Right kidney (tissue), 1 donor: Measurements from ENCODE around the gene APOE.
A peak's percentile ranks its signal among the peaks of the same experiment; 100 is the strongest.
"Not testable (repeated sequence)": the region's sequence is repeated elsewhere in the genome, so short reads cannot be mapped to it uniquely, and the experiment has no call there.

ENCODE experiments used
- DNase-seq: peaks from one replicate; pipeline ENCODE4 v3.0.0-alpha.2; 2016

Gene APOE

DNA sequence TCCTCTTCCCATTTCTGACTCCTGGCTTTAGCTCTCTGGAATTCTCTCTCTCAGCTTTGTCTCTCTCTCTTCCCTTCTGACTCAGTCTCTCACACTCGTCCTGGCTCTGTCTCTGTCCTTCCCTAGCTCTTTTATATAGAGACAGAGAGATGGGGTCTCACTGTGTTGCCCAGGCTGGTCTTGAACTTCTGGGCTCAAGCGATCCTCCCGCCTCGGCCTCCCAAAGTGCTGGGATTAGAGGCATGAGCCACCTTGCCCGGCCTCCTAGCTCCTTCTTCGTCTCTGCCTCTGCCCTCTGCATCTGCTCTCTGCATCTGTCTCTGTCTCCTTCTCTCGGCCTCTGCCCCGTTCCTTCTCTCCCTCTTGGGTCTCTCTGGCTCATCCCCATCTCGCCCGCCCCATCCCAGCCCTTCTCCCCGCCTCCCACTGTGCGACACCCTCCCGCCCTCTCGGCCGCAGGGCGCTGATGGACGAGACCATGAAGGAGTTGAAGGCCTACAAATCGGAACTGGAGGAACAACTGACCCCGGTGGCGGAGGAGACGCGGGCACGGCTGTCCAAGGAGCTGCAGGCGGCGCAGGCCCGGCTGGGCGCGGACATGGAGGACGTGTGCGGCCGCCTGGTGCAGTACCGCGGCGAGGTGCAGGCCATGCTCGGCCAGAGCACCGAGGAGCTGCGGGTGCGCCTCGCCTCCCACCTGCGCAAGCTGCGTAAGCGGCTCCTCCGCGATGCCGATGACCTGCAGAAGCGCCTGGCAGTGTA lies 2.7 kb downstream of the APOE start:
- DNase-seq: no peak

DNA sequence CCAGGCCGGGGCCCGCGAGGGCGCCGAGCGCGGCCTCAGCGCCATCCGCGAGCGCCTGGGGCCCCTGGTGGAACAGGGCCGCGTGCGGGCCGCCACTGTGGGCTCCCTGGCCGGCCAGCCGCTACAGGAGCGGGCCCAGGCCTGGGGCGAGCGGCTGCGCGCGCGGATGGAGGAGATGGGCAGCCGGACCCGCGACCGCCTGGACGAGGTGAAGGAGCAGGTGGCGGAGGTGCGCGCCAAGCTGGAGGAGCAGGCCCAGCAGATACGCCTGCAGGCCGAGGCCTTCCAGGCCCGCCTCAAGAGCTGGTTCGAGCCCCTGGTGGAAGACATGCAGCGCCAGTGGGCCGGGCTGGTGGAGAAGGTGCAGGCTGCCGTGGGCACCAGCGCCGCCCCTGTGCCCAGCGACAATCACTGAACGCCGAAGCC lies 3.3 kb downstream of the APOE start:
- no peak for DNase-seq

DNA sequence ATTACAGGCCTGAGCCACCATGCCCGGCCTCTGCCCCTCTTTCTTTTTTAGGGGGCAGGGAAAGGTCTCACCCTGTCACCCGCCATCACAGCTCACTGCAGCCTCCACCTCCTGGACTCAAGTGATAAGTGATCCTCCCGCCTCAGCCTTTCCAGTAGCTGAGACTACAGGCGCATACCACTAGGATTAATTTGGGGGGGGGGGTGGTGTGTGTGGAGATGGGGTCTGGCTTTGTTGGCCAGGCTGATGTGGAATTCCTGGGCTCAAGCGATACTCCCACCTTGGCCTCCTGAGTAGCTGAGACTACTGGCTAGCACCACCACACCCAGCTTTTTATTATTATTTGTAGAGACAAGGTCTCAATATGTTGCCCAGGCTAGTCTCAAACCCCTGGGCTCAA lies 4.2 kb downstream of the APOE start:
- no peak for DNase-seq

DNA sequence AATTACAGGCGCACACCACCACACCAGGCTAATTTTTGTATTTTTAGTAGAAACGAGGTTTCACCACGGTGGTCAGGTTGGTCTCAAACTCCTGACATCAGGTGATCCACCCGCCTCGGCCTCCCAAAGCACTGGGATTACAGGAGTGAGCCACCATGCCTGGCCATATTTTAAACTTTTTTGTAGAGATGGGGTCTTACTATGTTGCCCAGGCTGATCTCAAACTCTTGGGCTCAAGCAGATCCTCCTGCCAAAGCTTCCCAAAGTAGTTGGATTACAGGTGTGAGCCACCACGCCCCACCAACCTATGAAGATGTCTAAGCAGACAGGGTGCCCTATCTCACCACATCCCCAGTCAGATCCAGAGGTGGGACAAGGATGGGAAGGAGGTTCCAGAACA lies 6.3 kb downstream of the APOE start:
- DNase-seq: not testable (repeated sequence)

DNA sequence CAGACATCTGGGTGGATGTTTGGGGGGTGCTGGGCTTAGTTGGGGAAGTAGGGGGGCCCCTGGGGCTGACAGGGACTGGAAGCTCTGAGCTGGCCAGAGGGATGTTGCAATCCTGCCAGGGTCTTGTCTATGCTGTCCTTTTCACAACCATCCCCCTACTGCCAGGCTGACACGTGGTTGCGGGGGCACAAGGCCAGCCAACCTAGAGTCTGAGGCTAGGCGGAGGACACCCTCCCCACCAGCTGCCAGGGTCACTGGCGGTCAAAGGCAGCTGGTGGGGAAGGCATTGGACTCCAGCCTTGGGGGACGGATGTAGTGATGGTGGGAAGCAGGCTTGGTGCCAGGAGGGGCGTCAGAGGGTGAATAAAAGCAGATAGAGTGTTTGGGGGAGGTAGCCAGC lies 7.3 kb downstream of the APOE start:
- no peak for DNase-seq

- not testable (repeated sequence) for DNase-seq
Observed at GRCh38 chr19:44913512-44914432, 8.2 kb downstream of the APOE start.

- DNase-seq: peak; percentile 93
Observed at GRCh38 chr19:44914433-44915206, 9.0 kb downstream of the APOE start, which contains the start of gene APOC1. Gene APOC1 (plus strand): TSS chr19:44914608. CDS start chr19:44914892, 284 bp downstream.

GRCh38 chr19:44924243-44924725 lies 18.7 kb downstream of the APOE start:
- no peak for DNase-seq

DNA sequence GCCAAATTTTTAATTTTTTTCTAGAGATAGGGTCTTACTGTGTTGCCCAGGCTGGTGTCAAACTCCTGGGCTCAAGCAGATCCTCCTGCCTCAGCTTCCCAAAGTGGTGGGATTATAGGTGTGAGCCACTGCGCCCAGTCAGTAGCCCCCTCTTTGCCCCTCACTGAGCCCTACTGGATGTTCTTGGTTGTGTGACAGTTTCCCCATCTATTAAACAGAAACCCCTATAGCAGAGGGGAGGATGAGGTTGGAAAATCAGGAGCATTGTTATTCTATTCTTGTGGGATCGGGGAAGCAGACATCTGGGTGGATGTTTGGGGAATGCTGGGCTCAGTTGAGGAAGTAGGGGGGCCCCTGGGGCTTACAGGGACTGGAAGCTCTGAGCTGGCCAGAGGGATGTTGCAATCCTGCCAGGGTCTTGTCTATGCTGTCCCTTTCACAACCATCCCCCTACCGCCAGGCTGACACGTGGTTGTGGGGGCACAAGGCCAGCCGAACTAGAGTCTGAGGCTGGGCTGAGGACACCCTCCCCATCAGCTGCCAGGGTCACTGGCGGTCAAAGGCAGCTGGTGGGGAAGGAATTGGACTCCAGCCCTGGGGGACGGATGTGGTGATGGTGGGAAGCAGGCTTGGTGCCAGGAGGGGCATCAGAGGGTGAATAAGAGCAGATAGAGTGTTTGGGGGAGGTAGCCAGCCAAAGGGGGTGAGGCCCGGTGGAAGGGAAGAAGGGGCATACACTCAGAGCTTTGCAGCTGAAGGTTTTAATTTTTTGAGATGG lies 19.7 kb downstream of the APOE start:
- DNase-seq: no peak

GRCh38 chr19:44926245-44927077 lies 20.9 kb downstream of the APOE start:
- peak; percentile 52 for DNase-seq

DNA sequence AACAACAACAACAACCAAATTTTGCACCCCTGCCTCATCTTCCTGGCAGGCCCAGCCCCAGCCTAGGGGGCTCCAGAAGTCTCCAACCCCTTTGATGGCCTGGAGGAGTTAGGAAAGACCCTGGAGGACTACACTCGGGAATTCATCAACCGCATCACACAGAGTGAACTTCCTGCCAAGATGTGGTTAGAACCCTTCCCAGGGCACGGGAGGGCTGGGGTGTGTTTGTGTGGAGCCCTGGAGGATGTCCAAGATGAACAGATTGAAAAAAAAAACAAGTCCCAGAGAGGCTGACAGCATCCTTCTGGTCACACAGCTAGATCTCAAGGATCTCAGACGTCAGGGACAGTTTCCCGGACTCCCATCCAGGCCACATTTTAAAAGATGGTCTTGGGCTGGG lies 22.1 kb downstream of the APOE start:
- no peak for DNase-seq

DNA sequence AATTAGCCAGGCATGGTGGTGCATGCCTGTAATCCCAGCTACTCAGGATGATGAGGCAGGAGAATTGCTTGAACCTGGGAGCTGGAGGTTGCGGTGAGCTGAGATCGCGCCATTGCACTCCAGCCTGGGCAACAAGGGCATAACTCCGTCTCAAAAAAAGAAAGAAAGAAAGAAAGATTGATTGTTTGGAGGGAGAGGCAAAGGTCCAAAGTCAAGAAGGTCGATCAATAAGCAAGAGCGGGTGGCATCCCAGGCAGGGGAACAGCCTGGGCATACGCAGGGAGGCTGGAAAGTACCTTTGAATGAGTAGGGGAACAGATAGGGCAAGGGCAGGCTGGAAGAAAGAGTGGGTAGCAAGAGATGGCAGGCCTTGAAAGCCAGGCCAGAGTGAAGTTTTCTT lies 24.5 kb downstream of the APOE start:
- DNase-seq: no peak

GRCh38 chr19:44931541-44931940 lies 25.9 kb downstream of the APOE start:
- DNase-seq: no peak

- DNase-seq: no peak
Observed at GRCh38 chr19:44939668-44940067, 34.1 kb downstream of the APOE start.

- no peak for DNase-seq
Observed at GRCh38 chr19:44942067-44942571, 36.5 kb downstream of the APOE start, which contains the start of gene APOC4. Gene APOC4 (plus strand): TSS chr19:44942237. CDS start chr19:44942278, 41 bp downstream.

DNA sequence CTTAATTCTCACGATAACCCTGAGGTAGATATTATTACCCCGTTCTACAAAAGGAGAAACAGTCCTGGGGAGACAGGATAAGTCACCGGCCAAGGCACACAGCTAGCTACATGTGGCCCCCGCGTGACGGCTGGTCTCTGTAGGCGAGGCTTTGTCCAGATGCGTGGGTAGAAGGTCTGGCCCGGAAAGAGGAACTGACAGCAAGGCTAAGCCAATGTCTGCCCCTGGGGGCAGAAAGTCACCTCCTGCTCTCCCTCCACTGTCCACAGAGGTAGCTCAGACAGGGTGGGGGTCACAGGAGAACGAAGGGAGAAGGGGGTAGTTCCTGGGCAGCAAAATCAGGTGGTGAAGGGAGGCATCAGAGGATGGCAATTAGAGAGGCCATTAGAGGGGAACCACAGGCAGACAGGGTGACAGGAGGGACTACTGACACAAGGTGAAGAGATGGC lies 38.2 kb downstream of the APOE start:
- no peak for DNase-seq

DNA sequence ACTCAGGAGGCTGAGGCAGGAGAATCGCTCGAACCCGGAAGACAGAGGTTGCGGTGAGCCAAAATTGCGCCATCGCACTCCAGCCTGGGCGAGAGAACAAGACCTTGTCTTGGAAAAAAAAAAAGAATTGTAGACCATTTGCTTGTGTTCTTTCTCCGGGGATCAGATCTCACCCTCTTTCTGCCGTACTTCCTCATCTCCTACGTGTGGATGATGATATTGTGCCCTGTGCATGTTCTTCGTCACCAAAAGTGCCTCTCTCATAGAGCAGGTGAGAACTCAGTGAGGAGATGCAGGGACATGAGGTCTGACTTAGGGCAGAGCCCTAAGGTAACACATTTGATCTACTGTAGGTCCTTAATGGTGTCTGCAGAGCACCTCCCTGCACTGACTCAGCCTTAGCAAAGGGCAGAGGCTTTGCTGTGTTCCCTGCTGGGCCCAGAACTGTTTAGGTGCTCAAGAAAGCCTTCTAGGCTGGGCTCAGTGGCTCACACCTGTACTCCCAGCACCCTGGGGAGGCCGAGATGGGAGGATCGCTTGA lies 41.5 kb downstream of the APOE start:
- no peak for DNase-seq

GRCh38 chr19:44948237-44948636 lies 42.6 kb downstream of the APOE start:
- DNase-seq: no peak

DNA sequence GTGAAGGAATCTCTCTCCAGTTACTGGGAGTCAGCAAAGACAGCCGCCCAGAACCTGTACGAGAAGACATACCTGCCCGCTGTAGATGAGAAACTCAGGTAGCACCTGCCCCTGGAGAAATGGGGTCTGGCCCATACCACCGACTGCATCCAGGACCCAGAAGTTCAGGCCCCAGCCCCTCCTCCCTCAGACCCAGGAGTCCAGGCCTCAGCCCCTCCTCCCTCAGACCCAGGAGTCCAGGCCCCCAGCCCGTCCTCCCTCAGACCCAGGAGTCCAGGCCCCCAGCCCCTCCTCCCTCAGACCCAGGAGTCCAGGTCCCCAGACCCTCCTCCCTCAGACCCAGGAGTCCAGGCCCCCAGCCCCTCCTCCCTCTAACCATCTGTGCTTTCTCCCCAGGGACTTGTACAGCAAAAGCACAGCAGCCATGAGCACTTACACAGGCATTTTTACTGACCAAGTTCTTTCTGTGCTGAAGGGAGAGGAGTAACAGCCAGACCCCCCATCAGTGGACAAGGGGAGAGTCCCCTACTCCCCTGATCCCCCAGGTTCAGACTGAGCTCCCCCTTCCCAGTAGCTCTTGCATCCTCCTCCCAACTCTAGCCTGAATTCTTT lies 43.3 kb downstream of the APOE start:
- no peak for DNase-seq
